Gastroesophageal sphincter (tissue), 3 donors: Measurements from ENCODE around the gene TMEM54.

Experiments used
- EP300 ChIP-seq: sonication (generic); formaldehyde crosslinking; IDR thresholded peaks from one replicate; pipeline ENCODE4 v1.6.1; 2017; ENCODE audit warnings: antibody characterized with exemption, mild to moderate bottlenecking
- POLR2A ChIP-seq, 2 donors: fragments of 450-650 bp; IDR thresholded peaks; one replicate each; pipeline ENCODE4 v1.6.1; 2017; ENCODE audit warnings: antibody characterized with exemption in 2 of 2, mild to moderate bottlenecking in 2 of 2, moderate library complexity in 1 of 2
- TF ChIP-seq, protein P1 (sequence below), 4 experiments: fragments of 200-600 bp in 2 of 4; fragments of 450-650 bp in 2 of 4; sonication (generic) in 1 of 4; IDR thresholded peaks; one replicate each; pipeline ENCODE4 v1.5.1; 2017 to 2019; ENCODE audit warnings: antibody characterized with exemption in 4 of 4, mild to moderate bottlenecking in 2 of 4, moderate library complexity in 2 of 4

DNA sequence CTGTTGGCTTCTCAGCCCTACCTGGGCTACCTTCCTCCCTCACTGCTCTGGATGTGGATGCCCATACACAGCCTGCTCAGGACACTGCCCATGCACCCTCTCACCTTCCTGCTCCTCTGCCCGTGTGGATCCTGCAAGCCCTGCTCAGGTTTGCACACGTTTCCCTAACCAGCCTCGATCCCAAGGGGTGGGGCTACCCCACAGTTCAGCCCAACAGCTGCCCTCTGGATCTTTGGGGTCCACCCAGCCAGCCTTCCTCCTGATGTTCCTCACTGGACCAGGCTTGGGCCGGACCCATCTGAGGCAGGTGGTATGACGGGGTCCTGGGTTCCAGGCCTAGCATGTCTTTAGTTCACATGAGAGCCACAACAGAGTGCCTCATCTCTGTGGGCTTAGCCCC lies 4.7 kb downstream of the TMEM54 start:
- TF ChIP-seq POLR2A (IDR thresholded peaks at IDR 0.05) (no peak), EP300 (no peak)
- TF ChIP-seq, protein P1, sequence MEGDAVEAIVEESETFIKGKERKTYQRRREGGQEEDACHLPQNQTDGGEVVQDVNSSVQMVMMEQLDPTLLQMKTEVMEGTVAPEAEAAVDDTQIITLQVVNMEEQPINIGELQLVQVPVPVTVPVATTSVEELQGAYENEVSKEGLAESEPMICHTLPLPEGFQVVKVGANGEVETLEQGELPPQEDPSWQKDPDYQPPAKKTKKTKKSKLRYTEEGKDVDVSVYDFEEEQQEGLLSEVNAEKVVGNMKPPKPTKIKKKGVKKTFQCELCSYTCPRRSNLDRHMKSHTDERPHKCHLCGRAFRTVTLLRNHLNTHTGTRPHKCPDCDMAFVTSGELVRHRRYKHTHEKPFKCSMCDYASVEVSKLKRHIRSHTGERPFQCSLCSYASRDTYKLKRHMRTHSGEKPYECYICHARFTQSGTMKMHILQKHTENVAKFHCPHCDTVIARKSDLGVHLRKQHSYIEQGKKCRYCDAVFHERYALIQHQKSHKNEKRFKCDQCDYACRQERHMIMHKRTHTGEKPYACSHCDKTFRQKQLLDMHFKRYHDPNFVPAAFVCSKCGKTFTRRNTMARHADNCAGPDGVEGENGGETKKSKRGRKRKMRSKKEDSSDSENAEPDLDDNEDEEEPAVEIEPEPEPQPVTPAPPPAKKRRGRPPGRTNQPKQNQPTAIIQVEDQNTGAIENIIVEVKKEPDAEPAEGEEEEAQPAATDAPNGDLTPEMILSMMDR (IDR thresholded peaks at IDR 0.05): no peak
